ENCODE data around the gene NIF3L1.

The NIF3L1 gene

GRCh38 chr2:200847939-200848338, 41.2 kb upstream of the NIF3L1 start:
- H3K27ac ChIP-seq, result no peak overlapping the region
- no peak for TF ChIP-seq CTCF (conservative IDR thresholded peaks at IDR 0.05)

- no peak for TF ChIP-seq CTCF (conservative IDR thresholded peaks at IDR 0.05)
- no peak overlapping the region for H3K27ac ChIP-seq
Measured at GRCh38 chr2:200850512-200851256, 38.5 kb upstream of the NIF3L1 start.

DNA sequence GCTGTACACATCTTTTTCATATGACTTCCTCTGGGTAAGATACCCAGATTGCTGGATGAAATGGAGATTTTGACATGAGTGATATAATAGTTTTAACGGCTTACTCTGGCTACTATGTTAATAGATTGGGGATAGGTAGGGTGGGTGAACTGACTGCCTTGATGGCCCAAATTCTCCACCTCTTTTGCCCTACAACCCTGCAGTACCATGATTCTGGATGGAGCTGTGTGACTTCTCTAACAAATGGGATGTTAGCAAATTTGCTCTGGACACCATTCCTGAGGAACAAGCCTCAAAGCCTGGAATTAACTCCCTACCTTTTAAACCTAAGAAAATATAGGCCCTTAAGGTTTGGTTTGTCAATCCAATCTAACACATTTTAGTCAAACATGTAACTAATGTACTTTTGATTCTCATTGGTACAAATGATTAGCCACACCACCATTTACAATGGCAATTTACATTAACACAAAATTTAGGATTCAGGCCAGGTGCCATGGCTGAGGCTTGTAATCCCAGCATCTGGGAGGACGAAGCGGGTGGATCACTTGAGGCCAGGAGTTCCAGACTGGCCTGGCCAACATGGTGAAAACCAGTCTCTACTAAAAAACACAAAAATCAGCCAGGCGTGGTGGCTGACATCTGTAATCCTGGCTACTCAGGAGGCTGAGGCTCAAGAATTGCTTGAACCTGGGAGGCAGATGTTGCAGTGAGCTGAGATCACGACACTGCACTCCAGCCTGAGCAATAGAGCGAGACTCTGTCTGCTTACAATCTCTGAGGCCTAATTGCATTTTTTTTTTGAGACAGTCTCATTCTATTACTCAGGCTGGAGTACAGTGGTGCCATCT, 37.5 kb upstream of the NIF3L1 start:
- H3K27ac ChIP-seq, result no peak overlapping the region
- TF ChIP-seq CTCF (conservative IDR thresholded peaks at IDR 0.05), result no peak

GRCh38 chr2:200852605-200853004, 36.6 kb upstream of the NIF3L1 start:
- H3K27ac ChIP-seq, result no peak overlapping the region
- no peak for TF ChIP-seq CTCF (conservative IDR thresholded peaks at IDR 0.05)

DNA sequence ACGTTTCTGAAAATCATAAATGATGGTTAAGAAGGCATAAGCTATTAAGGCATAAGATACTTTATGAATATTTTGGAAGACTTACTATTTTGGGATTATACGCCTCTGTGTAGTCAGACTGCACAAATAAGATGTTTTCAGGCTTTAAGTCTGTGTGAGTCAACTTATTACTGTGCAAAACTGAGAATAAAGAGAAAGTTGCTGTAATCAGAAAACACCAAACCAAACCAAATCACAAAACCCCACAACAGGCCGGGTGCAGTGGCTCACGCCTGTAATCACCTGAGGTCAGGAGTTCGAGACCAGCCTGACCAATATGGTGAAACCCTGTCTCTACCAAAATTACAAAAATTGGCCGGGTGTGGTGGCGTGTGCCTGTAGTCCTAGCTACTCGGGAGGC, 32.4 kb upstream of the NIF3L1 start:
- TF ChIP-seq CTCF (conservative IDR thresholded peaks at IDR 0.05), result no peak
- H3K27ac ChIP-seq, result no peak overlapping the region

DNA sequence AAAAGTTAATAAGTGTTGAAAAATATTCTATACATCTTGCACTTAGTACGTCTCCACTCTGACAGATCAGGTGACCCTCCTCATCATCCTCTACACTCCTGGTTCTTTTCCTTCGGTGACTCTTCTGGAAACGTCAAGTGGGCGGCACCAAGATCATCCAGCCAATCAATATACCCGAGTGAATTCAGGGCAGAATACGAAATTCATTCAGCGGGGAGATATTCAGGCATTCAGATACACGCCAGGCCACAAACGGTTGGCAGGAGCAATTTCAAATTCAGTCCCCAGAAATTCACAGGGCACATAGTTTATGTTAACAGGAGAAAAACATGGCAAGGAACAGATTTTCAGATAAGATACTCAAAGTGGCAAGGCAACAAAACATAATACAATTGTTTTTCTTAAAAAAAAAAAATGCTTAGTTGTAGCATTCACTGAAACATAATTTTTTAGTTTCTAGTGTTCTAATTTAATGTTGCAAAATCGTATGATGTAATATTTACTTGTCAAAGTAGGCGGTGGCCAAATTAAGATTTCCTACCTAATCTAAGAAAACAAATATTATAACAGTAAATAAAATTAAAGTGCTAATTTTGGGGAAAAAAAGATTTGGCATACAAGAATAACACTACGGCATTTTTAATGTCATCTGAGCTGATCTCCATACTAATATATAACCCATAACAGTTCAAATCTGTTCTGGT, 28.9 kb upstream of the NIF3L1 start:
- no peak overlapping the region; the same call in 1 of the 2 replicates for H3K27ac ChIP-seq
- TF ChIP-seq CTCF (conservative IDR thresholded peaks at IDR 0.05), result no peak

DNA sequence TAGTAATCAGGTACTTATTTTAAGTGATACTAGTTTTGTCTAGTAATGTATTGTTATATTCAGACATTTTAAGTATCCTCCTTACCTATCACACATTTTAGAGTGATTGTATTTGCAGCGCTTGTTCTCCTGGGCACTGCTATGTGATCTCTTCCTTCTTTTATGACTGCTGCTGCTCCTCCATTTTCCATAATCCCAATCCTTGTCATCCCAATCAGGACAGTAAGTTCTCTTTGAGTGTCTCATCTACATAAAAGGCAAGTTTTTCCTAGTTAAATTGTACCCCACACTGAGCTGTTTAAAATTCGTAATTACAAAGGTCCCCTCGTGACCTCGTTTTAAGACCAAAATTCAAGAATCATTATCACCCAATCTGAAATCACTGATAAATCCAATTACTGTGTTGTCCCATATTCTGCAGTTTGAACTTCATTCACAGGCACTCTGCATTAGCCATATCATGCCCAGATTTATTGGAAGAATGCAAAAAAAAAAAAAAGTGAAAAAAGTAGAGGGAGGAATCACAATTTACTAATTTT, 27.5 kb upstream of the NIF3L1 start:
- peak overlapping the region; percentile 100; the same call in 1 of the 2 replicates for H3K27ac ChIP-seq
- TF ChIP-seq CTCF (conservative IDR thresholded peaks at IDR 0.05), result no peak

Measured in VCaP (cell line).